Fibroblast of mammary gland (primary cell): ENCODE measurements around the gene GALM.

Experiments
- DNase-seq: peaks from one replicate; pipeline ENCODE4 v3.0.0-alpha.2; 2010; ENCODE audit warnings: low read depth
- H3K4me3 ChIP-seq: 2 replicates; pipeline ENCODE4 v1.5.1; 2011; ENCODE audit warnings: low read depth, mild to moderate bottlenecking, low read length, moderate library complexity; ENCODE audit not compliant: control insufficient read depth
- TF ChIP-seq, protein P1 (sequence below): conservative IDR thresholded peaks from 2 replicates; pipeline ENCODE4 v1.5.1; 2011; ENCODE audit warnings: low read depth, low read length, inconsistent platforms; ENCODE audit not compliant: control insufficient read depth, insufficient read depth

The GALM gene

GRCh38 chr2:38765551-38765950 lies 99.6 kb downstream of the GALM start:
- TF ChIP-seq, protein P1, sequence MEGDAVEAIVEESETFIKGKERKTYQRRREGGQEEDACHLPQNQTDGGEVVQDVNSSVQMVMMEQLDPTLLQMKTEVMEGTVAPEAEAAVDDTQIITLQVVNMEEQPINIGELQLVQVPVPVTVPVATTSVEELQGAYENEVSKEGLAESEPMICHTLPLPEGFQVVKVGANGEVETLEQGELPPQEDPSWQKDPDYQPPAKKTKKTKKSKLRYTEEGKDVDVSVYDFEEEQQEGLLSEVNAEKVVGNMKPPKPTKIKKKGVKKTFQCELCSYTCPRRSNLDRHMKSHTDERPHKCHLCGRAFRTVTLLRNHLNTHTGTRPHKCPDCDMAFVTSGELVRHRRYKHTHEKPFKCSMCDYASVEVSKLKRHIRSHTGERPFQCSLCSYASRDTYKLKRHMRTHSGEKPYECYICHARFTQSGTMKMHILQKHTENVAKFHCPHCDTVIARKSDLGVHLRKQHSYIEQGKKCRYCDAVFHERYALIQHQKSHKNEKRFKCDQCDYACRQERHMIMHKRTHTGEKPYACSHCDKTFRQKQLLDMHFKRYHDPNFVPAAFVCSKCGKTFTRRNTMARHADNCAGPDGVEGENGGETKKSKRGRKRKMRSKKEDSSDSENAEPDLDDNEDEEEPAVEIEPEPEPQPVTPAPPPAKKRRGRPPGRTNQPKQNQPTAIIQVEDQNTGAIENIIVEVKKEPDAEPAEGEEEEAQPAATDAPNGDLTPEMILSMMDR = no peak
- no peak overlapping the region for H3K4me3 ChIP-seq
- no peak for DNase-seq

- TF ChIP-seq, protein P1 = no peak
- no peak overlapping the region for H3K4me3 ChIP-seq
- DNase-seq = peak; percentile 46
Measured at GRCh38 chr2:38771632-38772031, 105.7 kb downstream of the GALM start.

DNA sequence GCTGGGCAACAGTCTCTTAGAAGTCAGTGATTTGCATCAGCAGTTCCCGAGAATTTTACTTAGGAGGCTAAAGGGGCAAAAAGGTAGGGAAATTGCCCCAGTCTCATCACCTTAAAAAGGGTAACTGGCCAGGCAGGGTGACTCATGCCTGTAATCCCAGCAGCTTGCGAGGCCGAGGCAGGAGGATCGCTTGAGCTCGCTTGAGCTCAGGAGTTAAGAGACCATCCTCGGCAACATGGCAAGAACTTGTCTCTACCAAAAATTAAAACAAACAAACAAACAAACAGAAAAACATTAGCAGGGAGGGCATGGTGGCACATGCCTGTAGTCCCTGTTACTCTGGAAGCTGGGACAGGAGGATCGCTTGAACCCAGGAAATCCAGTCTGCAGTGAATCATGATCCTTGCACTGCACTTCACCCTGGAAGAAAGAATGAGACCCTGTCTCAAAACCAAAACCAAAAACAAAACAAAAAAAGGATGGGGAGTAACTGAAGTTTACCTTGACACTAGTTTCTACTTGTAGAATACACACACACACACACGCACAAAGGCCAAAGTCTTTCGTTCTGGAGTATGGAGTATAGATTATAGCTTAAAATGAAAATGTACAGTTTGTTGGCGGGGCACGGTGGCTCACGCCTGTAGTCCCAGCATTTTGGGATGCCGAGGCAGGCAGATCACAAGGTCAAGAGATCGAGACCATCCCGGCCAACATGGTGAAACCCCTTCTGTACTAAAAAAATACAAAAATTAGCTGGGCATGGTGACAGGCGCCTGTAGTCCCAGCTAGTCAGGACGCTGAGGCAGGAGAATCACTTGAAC lies 109.4 kb downstream of the GALM start:
- DNase-seq = no peak
- TF ChIP-seq, protein P1 = no peak
- H3K4me3 ChIP-seq = no peak overlapping the region

- H3K4me3 ChIP-seq = no peak overlapping the region
- DNase-seq = no peak
- TF ChIP-seq, protein P1 = no peak
Measured at GRCh38 chr2:38775921-38776225, 110.0 kb downstream of the GALM start.

- DNase-seq = no peak
- H3K4me3 ChIP-seq = no peak overlapping the region
- TF ChIP-seq, protein P1 = no peak
Measured at GRCh38 chr2:38776531-38776930, 110.6 kb downstream of the GALM start.

DNA sequence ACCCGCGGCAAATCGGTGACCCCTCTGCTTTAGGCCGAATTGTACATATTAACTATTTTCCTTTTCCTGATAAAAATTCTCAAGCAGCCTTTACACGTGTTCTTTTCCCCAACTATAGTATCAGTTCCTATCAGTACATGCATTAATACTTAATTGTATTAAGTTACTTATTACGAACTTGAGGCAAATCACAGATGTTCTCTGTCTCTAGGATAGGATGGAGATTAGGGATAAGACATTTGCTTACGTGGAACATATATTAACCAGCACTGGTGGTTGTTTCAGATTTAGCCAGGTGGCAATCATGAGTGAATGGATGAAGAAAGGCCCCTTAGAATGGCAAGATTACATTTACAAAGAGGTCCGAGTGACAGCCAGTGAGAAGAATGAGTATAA lies 112.8 kb downstream of the GALM start:
- TF ChIP-seq, protein P1 = no peak
- H3K4me3 ChIP-seq = peak overlapping the region; percentile 92
- DNase-seq = no peak
